ENCODE data around the gene TRAPPC14. TPM values are rescaled to one million over a fixed set of nuclear protein-coding genes. Genes with fewer than 3 reads are reported as not detected.

TRAPPC14 gene
- total RNA-seq, 2 donors from 2014 or later, result 7.3 to 27.7 TPM

DNA sequence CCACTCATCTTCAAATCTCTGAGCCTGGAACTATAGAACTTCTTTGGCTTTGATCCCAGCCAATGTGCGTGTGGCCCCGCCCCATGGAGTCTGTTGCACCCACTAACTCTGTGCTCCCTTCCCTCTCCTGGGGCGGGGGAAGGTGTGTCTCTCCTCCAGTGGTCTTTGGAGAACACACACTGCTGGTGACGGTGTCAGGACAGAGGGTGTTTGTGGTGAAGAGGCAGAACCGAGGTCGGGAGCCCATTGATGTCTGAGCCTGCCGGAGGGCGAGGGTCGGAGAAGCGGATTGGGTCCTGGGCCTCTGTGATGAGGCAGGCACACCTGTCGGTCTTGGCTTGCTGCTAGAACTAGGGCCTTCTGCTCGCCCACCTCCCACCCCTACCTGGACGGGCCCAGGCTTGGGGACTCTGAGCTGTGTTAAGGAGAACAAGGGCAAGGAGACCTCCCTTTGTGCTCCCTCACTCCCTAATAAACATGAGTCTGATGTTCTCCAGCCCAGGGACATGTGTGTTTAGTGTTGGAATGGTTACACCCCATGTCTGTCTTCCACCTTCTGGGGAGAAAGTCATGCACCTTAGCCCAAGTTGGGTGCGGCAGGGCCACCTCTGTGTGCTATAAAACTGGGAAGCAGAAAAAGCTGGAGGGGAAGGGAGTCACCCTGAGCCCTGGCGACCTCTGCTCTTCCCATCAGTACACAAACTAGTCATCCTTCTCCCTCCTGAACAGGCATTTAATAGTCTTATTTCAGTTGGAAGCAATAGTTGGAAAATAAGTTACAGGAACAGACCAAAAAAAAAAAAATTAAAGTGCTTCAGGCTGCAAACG lies 4.6 kb downstream of the TRAPPC14 start:
- Histone ChIP-seq H3K9me3 (no peaks in the 10 kb centered on the region), H3K27ac (no peak overlapping the region), H3K27me3 (no peaks in the 10 kb centered on the region), H3K36me3 (replicated peaks in 1 of 2; ENCODE audit: insufficient read depth in 1 of 2, low read depth in 2 of 2) (peaks cover 0 to 2% of the 10 kb centered on the region in 2 donors), H3K4me3 (no peak overlapping the region), H3K4me1 (peaks cover 30% of the 10 kb centered on the region)
- 87% methylated on average over 15 to 16 of the region's 16 CpGs for WGBS, 2 donors
- TF ChIP-seq, protein P1, sequence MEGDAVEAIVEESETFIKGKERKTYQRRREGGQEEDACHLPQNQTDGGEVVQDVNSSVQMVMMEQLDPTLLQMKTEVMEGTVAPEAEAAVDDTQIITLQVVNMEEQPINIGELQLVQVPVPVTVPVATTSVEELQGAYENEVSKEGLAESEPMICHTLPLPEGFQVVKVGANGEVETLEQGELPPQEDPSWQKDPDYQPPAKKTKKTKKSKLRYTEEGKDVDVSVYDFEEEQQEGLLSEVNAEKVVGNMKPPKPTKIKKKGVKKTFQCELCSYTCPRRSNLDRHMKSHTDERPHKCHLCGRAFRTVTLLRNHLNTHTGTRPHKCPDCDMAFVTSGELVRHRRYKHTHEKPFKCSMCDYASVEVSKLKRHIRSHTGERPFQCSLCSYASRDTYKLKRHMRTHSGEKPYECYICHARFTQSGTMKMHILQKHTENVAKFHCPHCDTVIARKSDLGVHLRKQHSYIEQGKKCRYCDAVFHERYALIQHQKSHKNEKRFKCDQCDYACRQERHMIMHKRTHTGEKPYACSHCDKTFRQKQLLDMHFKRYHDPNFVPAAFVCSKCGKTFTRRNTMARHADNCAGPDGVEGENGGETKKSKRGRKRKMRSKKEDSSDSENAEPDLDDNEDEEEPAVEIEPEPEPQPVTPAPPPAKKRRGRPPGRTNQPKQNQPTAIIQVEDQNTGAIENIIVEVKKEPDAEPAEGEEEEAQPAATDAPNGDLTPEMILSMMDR (IDR thresholded peaks at IDR 0.05), result no peak
- no peak for TF ChIP-seq POLR2A (IDR thresholded peaks at IDR 0.05)
- intact Hi-C loops (cut with DNase I), result no loop called here
- DNase-seq (no peak), ATAC-seq (no peak)

DNA sequence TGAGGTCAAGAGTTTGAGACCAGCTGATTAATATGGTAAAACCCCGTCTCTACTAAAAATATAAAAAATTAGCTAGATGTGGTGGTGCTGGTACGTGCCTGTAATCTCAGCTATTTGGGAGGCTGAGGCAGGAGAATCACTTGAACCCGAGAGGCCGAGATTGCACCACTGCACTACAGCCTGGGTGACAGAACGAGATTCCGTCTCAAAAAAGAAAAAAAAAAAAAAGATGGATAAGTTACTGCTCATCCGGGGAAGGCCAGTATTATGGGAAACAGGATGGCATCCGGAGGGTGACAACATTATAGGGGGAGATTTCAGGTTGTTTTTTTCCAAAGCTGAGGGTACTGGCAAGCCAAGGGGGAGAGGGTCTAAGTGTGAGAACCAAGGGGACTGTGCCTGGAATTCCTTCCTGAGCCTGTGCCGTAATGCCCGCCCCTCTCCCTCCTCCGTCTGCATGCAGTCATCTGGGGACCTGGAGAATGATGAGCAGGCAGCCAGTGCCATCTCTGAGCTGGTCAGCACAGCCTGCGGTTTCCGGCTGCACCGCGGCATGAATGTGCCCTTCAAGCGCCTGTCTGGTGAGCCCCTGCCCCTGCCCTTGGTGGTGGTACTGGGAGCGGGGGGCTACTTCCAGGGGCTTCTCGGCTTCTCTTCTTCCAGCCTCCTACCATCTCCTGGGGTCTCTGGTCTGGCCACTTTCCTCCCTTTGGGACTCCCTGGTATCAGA lies 5.4 kb downstream of the TRAPPC14 start:
- Histone ChIP-seq H3K36me3 (replicated peaks in 1 of 2; ENCODE audit: insufficient read depth in 1 of 2, low read depth in 2 of 2) (peaks cover 0 to 2% of the 10 kb centered on the region in 2 donors), H3K9me3 (no peaks in the 10 kb centered on the region), H3K4me1 (peaks cover 28% of the 10 kb centered on the region), H3K27ac (no peak overlapping the region), H3K27me3 (no peaks in the 10 kb centered on the region), H3K4me3 (no peak overlapping the region)
- WGBS, 2 donors, result 90 to 93% methylated on average over 13 to 18 of the region's 18 CpGs
- ATAC-seq (no peak), DNase-seq (no peak)
- no peak for TF ChIP-seq POLR2A (IDR thresholded peaks at IDR 0.05)
- TF ChIP-seq, protein P1 (IDR thresholded peaks at IDR 0.05), result no peak
- intact Hi-C loops (cut with DNase I), result no loop called here

DNA sequence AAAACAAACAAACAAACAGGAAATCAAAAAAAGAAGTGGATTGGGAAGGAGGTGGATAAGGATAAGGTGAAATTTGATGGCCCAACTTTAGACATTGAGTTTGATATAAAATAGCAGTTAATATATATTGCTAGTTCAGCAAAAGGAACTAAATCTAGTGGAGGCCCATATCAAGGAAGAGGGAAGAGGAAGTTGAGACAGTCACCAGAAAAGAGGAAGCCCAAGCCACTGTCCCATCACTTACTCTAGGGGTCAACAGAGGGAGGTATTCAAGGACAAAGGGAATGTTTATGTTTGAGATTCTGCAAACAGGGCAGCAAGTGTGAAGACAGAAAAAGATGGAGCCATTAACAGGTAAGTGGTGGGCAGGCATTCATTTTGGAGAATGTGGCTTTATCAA lies 6.1 kb downstream of the TRAPPC14 start:
- intact Hi-C loops (cut with DNase I), result no loop called here
- Histone ChIP-seq H3K4me3 (no peak overlapping the region), H3K9me3 (no peaks in the 10 kb centered on the region), H3K36me3 (replicated peaks in 1 of 2; ENCODE audit: insufficient read depth in 1 of 2, low read depth in 2 of 2) (peaks cover 0 to 2% of the 10 kb centered on the region in 2 donors), H3K27me3 (no peaks in the 10 kb centered on the region), H3K27ac (no peak overlapping the region), H3K4me1 (peaks cover 26% of the 10 kb centered on the region)
- DNase-seq (no peak), ATAC-seq (no peak)
- TF ChIP-seq POLR2A (IDR thresholded peaks at IDR 0.05), result no peak
- TF ChIP-seq, protein P1 (IDR thresholded peaks at IDR 0.05), result no peak

DNA sequence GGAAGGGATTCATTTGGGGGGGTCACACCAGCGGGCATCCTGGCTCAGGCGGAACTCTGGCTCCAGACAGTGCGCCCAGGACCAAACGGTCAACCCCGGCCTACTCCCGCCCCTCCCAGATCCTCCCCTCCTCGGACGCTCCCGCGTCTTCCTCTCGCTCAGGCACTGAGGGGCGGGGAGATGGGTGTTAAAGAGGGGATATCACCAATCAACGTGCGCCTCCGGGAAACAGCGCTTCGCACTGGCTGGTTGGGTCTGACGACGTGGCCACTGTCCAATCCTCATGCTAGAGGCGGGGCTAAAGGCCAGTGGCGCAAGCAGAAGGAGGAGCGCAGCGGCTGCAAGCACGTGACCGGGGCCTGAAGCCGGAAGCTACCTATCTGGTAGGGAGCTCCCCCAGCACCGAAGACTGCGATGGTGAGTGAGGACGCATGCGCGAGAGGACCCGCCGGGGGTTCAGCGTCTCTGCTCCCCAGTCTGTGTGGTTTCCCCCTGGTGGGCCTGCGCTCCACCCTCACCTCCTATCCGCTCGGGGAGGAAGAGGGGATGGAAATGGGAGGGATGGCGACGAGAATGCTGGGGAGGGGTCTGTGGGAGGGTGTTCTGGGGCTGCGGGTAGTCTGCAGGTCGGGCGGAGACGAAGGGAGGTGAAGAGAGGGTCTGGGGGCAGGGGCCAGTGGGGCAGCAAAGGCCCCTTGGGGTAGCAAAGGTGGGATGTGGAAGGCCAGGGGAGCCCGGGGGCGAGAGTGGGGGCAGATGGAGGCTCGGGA lies 9.8 kb downstream of the TRAPPC14 start, which contains the start of gene LAMTOR4:
Gene LAMTOR4 (plus strand): TSS at position 360 of the 770 bp plus-strand sequence. CDS start 55 bp downstream, at position 415.
- intact Hi-C loops (cut with DNase I), result no loop called here
- Histone ChIP-seq H3K4me3 (peak within 1 kb of the TSS; percentile 15 to 96), H3K36me3 (replicated peaks in 1 of 2; ENCODE audit: insufficient read depth in 1 of 2, low read depth in 2 of 2) (peaks cover 0 to 2% of the 10 kb centered on the region in 2 donors), H3K27ac (peak within 1 kb of the TSS; percentile 48 to 87 (median 73)), H3K27me3 (no peaks in the 10 kb centered on the region), H3K9me3 (no peaks in the 10 kb centered on the region), H3K4me1 (peaks cover 17% of the 10 kb centered on the region)
- DNase-seq (peak; percentile 99), ATAC-seq (peak; percentile 100)
- TF ChIP-seq, protein P1 (IDR thresholded peaks at IDR 0.05), result peak in 1 of 7 experiments; percentile 6
- peak; percentile 54 to 80 (median 75) for TF ChIP-seq POLR2A (IDR thresholded peaks at IDR 0.05)
- WGBS, 2 donors, result 0 to 1% methylated on average over 17 to 46 of the region's 46 CpGs
